Tibial artery (tissue), 4 donors: Measurements from ENCODE around the gene PIK3R2.

ENCODE experiments used
- DNase-seq, 2 donors: peaks; one replicate each; pipeline ENCODE4 v3.0.0-alpha.2; 2019
- H3K27ac ChIP-seq, 2 donors: fragments of 200-600 bp; sonication (generic) in 1 of 2; 1 replicate in 1 of 2; 2 replicates in 1 of 2; pipeline ENCODE4 v1.5.1; 2018 to 2019; ENCODE audit warnings: mild to moderate bottlenecking in 1 of 2
- H3K27me3 ChIP-seq, 2 donors: fragments of 200-600 bp; sonication (generic) in 1 of 2; one replicate each; pipeline versions ENCODE4 v1.5.1 to v1.6.0; 2016 to 2019
- H3K36me3 ChIP-seq, 3 donors: fragments of 200-600 bp; sonication (generic) in 2 of 3; one replicate each; pipeline ENCODE4 v1.5.1; 2016 to 2019; ENCODE audit warnings: mild to moderate bottlenecking in 2 of 3
- H3K4me1 ChIP-seq, 4 donors: fragments of 200-600 bp; sonication (generic) in 2 of 4; 1 replicate in 3 of 4; 2 replicates in 1 of 4; pipeline ENCODE4 v1.5.1; 2016 to 2019
- H3K4me3 ChIP-seq, 2 donors: fragments of 200-600 bp; sonication (generic) in 1 of 2; 1 replicate in 1 of 2; 2 replicates in 1 of 2; pipeline ENCODE4 v1.5.1; 2018 to 2019; ENCODE audit warnings: mild to moderate bottlenecking in 2 of 2
- H3K9me3 ChIP-seq, 3 donors: fragments of 200-600 bp; sonication (generic) in 1 of 3; one replicate each; pipeline ENCODE4 v1.5.1; 2016 to 2019
- CTCF ChIP-seq, 2 experiments: fragments of 200-600 bp in 1 of 2; fragments of 450-650 bp in 1 of 2; IDR thresholded peaks; one replicate each; pipeline ENCODE4 v1.5.1; 2017 to 2019; ENCODE audit warnings: antibody characterized with exemption in 2 of 2, mild to moderate bottlenecking in 1 of 2, moderate library complexity in 1 of 2
- intact Hi-C: fragments of 100-400 bp; cut with DNase I; formaldehyde crosslinking; loops from one replicate; pipeline ENCODE4 v1.15.0; 2023; ENCODE audit warnings: low total_unique reads

PIK3R2 gene

GRCh38 chr19:18183529-18183928, 30.6 kb downstream of the PIK3R2 start:
- no peak for TF ChIP-seq CTCF (IDR thresholded peaks at IDR 0.05)
- DNase-seq: no peak
- Histone ChIP-seq H3K27ac (no peak overlapping the region), H3K4me1 (no peaks in the 10 kb centered on the region), H3K9me3 (no peaks in the 10 kb centered on the region), H3K4me3 (no peak overlapping the region), H3K36me3 (no peaks in the 10 kb centered on the region), H3K27me3 (peaks cover 0 to 23% of the 10 kb centered on the region in 2 donors)
- intact Hi-C loops: no loop called here

- no peak overlapping the region for H3K4me3 ChIP-seq
- intact Hi-C loops: no loop called here
Measured at GRCh38 chr19:18185538-18185937, 32.6 kb downstream of the PIK3R2 start.

DNA sequence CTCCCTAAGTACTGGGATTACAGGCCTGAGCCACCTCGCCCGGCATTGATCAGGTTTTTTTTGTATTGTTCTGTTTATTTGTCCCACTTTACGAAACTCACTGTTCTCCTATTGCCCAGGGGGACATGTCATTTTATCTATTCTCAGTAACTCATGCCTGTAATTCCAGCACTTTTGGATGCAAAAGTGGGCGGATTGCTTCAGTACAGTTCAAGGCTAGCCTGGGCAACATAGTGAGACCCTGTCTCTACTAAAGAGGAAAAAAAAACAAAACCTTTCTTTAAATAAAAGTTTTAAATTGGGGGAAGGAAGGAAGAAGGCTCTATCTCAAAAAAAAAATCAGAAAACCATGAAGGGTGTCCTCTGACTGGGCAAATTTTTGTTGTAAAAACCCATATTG, 37.3 kb downstream of the PIK3R2 start:
- intact Hi-C loops: no loop called here
- H3K9me3 ChIP-seq: no peaks in the 10 kb centered on the region
- no peak for TF ChIP-seq CTCF (IDR thresholded peaks at IDR 0.05)

More at GRCh38 chr19:18185538-18185937, 32.6 kb downstream of the PIK3R2 start:
- Histone ChIP-seq H3K36me3 (no peaks in the 10 kb centered on the region), H3K4me1 (no peaks in the 10 kb centered on the region), H3K27ac (no peak overlapping the region), H3K27me3 (peaks cover 0 to 23% of the 10 kb centered on the region in 2 donors), H3K9me3 (no peaks in the 10 kb centered on the region)
- TF ChIP-seq CTCF (IDR thresholded peaks at IDR 0.05): no peak
- DNase-seq: no peak

DNA sequence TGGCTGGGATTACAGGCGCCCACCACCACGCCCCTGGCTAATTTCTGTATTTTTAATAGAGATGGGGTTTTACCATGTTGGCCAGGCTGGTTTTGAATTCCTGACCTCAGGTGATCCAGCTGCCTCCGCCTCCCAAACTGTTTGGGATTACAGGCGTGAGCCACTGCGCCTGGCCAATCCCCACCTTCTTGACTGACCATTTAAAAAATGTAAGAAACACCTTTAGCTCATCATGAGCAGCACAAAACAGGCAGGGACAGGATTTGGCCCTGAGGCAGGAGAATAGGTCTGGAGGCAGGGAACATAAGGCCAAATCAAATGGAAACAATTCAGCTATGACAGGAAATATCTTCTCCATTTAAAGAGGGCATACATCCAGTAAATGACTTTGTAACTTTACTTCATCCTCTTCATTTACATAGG, 38.7 kb downstream of the PIK3R2 start:
- H3K4me1 ChIP-seq: peaks cover 0 to 22% (median 16%) of the 10 kb centered on the region in 4 donors
- H3K4me3 ChIP-seq: peak overlapping the region; percentile 57 to 67
- H3K27ac ChIP-seq: peak overlapping the region; percentile 92 to 95
- H3K27me3 ChIP-seq: peaks cover 0 to 3% of the 10 kb centered on the region in 2 donors
- peaks cover 0 to 13% (median 12%) of the 10 kb centered on the region in 3 donors for H3K36me3 ChIP-seq
- intact Hi-C loops: no loop called here
- no peaks in the 10 kb centered on the region for H3K9me3 ChIP-seq
- DNase-seq: no peak
- no peak for TF ChIP-seq CTCF (IDR thresholded peaks at IDR 0.05)

More for the DNA sequence above, 37.3 kb downstream of the PIK3R2 start:
- no peak for DNase-seq
- Histone ChIP-seq H3K36me3 (no peaks in the 10 kb centered on the region), H3K27me3 (peaks cover 0 to 13% of the 10 kb centered on the region in 2 donors), H3K4me3 (no peak overlapping the region), H3K4me1 (peaks cover 0 to 22% (median 16%) of the 10 kb centered on the region in 4 donors), H3K27ac (no peak overlapping the region)

DNA sequence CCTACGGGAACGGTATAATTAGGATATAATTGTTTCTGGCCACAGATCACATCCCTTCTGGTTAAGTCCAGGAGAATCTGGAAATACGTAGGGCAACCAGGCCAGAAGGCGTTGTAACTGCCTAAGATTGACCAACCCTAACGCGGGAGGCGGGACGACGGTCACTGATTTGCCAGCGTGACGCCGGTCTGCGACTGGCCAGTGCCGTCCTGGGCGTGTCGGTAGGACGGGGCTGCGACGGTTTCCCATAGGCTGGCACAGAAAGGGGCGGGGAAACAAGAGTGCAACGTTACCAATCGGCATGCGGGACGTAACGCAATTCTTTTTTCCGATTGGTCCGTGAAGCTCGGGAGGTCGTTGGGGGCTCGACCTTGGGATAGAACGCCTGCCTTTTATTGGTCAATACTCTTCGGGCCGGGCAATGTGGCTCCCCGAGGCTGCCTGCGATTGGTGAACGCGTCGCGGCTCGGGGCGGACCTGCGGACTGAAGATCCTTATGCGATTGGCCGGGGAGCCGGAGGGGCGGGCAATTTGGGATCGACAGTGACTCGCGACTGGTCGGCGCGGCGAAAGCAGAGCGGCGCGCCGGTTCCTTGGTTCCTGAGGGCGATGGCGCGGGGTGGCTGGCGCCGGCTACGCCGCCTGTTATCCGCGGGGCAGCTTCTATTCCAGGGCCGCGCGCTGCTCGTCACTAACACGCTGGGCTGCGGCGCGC, 39.9 kb downstream of the PIK3R2 start, which contains the start of gene MPV17L2:
TSS of gene MPV17L2 (plus strand) at position 546 of the 715 bp plus-strand sequence. CDS start at position 610, 64 bp downstream.
- Histone ChIP-seq H3K36me3 (peaks cover 0 to 24% (median 21%) of the 10 kb centered on the region in 3 donors), H3K9me3 (no peaks in the 10 kb centered on the region), H3K4me3 (peak within 1 kb of the TSS; percentile 86 to 88), H3K27me3 (no peaks in the 10 kb centered on the region), H3K4me1 (peaks cover 0 to 22% (median 16%) of the 10 kb centered on the region in 4 donors), H3K27ac (peak within 1 kb of the TSS; percentile 92 to 95)
- peak in 1 of 2 experiments; percentile 45 for TF ChIP-seq CTCF (IDR thresholded peaks at IDR 0.05)
- peak; percentile 100 for DNase-seq
- intact Hi-C loops: no loop called here
